GM21515 (cell line): ENCODE data around the gene INTS2.
"Not testable (repeated sequence)": the region's sequence is repeated elsewhere in the genome, so short reads cannot be mapped to it uniquely, and the experiment has no call there.

Experiments used
- ATAC-seq: cut with Tn5 transposase; IDR thresholded peaks from one replicate; pipeline ENCODE4 v1.9.1; 2021; ENCODE audit not compliant: unreplicated experiment

INTS2 gene

DNA sequence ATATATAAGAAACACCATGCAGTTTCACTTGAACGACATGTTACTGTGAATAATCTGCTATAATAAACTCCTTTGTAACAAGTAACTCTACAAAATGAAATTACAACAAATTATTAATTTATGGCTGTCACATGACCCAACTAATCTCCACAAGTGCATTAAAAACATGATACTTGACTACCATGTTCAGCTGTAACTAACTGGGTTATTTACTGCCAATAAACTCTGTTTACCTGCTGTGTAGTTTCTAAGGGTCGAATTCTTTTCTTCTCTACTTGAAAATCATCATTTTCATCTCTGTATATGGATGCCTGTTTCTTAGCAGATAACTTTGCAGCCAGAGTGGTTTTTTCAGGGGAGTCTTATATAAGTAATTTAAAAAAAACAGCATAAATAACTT is 78.9 kb downstream of the INTS2 start:
- no peak for ATAC-seq

DNA sequence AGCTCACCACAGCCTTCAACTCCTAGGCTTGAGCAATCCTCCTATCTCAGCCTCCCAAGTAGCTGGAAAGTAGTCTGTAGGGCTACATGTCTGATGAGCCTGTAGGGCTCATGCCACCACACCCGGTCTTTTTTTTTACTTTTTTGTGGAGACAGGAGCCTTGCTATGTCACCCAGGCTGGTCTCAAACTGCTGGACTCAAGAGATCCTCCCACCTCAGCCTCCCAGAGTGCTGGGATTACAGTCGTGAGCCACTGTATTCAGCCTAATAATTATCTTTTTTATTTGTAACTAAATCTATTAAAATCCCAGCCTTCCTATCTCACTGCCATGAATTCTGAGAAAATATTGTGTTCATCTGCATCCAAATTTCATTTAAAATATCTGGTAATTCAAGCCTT is 79.5 kb downstream of the INTS2 start:
- ATAC-seq = no peak

- no peak for ATAC-seq
Measured at GRCh38 chr17:61847659-61848058, 80.1 kb downstream of the INTS2 start.

GRCh38 chr17:61846761-61847375 is 80.9 kb downstream of the INTS2 start:
- no peak for ATAC-seq

DNA sequence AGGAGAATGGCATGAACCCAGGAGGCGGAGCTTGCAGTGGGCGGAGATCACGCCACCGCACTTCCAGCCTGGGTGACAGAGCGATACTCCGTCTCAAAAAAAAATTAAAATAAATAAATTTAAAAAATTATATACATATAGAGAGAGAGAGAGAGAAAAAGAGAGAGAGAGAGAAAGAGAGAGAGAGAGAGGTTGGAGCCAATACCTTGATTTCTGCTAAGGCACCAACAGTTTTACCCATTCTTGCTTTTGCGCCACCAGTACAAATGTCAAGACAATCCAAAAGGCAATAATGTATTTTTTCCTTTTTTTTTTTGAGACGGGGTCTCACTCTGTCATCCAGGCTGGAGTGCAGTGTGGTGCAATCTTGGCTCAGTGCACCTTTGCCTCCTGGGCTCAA is 81.7 kb downstream of the INTS2 start:
- ATAC-seq = no peak

GRCh38 chr17:61843435-61843834 is 84.3 kb downstream of the INTS2 start:
- no peak for ATAC-seq

GRCh38 chr17:61842899-61843298 is 84.9 kb downstream of the INTS2 start:
- no peak for ATAC-seq

DNA sequence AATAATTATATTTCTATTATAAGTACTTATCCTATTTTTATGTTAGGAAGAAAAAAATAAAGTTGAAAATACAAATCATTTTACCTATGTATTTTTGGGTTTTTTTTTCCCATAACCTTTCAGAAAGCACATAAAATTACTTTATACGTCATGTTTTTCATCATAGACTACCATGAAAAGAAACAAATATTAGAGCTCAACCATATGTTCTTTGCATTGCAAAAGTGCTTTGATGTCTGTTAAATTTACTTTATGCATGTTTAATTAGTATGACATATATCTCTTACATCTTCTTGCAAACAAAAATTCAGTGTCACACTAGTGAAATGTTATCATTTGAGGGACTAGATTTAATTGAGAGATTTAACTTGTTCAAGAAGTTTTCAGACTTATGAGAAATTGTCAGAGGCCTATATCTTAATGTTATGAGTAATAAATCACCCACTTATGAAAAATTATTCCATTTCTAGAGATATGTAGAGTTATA is 88.4 kb downstream of the INTS2 start:
- ATAC-seq = no peak

GRCh38 chr17:61837175-61838051 is 90.4 kb downstream of the INTS2 start:
- no peak for ATAC-seq

- ATAC-seq = no peak
Measured at GRCh38 chr17:61836266-61837174, 91.3 kb downstream of the INTS2 start.

DNA sequence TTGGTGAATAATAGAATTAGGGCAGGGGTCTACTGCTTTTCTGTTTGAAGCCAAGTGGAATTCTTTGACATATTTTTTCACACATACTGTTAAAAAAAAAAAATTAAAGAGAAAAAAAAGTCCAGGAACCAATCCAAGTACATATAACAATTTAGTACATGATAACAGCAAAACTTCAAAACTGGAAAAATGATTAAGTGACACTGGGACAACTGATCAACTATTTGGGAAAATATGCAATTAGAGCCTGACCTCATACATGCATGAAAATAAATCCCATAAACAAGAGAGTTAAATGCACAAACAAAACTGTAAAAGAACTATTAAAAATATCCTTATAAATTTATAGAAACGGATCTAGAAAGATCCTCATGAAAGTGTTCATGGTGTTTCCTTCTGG is 92.2 kb downstream of the INTS2 start:
- no peak for ATAC-seq

GRCh38 chr17:61834610-61835009 is 93.2 kb downstream of the INTS2 start:
- no peak for ATAC-seq

- no peak for ATAC-seq
Measured at GRCh38 chr17:61833536-61834193, 94.1 kb downstream of the INTS2 start.

DNA sequence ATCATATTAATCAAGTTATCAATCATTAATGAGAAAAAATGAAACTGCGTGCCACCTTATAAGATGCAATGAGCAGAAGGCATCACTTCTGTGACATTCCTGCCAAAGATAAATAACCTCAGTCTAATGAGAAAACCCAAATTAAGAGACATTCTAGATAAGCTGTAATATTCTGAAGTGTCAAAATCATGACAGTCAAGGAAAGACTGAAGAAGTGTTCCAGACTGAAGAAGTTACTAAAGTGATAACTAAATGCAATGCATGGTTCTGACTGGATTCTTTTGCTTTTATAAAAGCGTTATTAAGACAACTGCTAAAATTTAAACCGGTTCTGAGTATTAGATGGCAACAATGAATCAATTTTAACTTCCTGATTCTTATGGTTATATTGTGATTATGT is 95.3 kb downstream of the INTS2 start:
- no peak for ATAC-seq

DNA sequence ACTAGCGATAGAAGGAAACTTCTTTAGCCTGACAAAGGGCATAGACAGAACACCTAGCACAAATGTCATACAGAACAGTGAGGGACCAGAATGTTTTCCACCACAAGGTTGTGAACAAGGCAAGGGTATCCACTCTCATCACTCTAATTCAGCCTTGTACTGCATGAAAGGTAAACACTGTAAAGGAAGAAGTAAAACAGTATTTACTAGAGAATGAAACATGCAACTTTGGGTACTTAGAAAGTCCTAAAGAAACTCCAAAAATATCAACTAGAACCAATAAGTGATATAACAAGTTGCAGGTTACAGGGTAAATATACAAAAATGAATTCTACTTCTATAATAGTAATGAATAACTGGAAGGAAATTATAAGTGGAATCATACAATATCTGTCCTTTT is 96.7 kb downstream of the INTS2 start:
- no peak for ATAC-seq

- ATAC-seq = no peak
Measured at GRCh38 chr17:61828694-61829093, 99.1 kb downstream of the INTS2 start.

- no peak for ATAC-seq
Measured at GRCh38 chr17:61827649-61828395, 100.0 kb downstream of the INTS2 start.

DNA sequence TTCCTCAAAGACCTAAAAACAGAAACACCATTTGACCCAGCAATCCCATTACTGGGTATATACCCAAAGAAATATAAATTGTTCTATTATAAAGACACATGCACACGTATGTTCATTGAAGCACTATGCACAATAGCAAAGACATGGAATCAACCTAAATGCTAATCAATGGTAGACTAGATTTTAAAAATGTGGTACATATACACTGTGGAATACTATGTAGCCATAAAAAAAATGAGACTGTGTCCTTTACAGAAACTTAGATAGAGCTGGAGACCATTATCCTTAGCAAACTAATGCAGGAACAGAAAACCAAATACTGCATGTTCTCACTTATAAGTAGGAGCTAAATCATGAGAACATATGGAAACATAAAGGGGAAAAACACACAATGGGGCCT is 100.9 kb downstream of the INTS2 start:
- ATAC-seq = not testable (repeated sequence)

- ATAC-seq = not testable (repeated sequence)
Measured at GRCh38 chr17:61826198-61826597, 101.6 kb downstream of the INTS2 start.
